ENCODE measurements around the gene LAMA5. TPM values are rescaled to one million over a fixed set of nuclear protein-coding genes. Genes with fewer than 3 reads are reported as not detected.

Gene LAMA5
- total RNA-seq, 6 experiments from 2014 or later, result 30.3 to 80.8 (median 47.1) TPM

GRCh38 chr20:62323980-62324906 lies 42.9 kb downstream of the LAMA5 start:
- peak in 3 of 4 donors; percentile 18 to 49 (median 24) for ATAC-seq
- Histone ChIP-seq H3K9me3 (no peaks in the 10 kb centered on the region), H3K4me3 (no peak overlapping the region), H3K4me1 (peaks cover 0 to 8% (median 0%) of the 10 kb centered on the region in 4 donors), H3K27ac (no peak overlapping the region), H3K36me3 (peaks cover 0 to 11% (median 4%) of the 10 kb centered on the region in 4 donors), H3K27me3 (no peaks in the 10 kb centered on the region)
- peak; percentile 43 to 83 (median 83) for DNase-seq
- TF ChIP-seq POLR2A (IDR thresholded peaks at IDR 0.05) (no peak), CTCF (IDR thresholded peaks at IDR 0.05) (no peak)
- WGBS (ENCODE audit: insufficient coverage, low coverage, low lambda C conversion rate, missing lambda C conversion rate), result 60% methylated on average over 2 of the region's 25 CpGs
- intact Hi-C loops (cut with DNase I), result no loop called here

- Histone ChIP-seq H3K36me3 (peaks cover 0 to 11% (median 4%) of the 10 kb centered on the region in 4 donors), H3K27me3 (no peaks in the 10 kb centered on the region), H3K27ac (no peak overlapping the region), H3K4me1 (peaks cover 0 to 8% (median 0%) of the 10 kb centered on the region in 4 donors), H3K4me3 (no peak overlapping the region), H3K9me3 (no peaks in the 10 kb centered on the region)
- intact Hi-C loops (cut with DNase I), result no loop called here
- TF ChIP-seq CTCF (IDR thresholded peaks at IDR 0.05) (no peak), POLR2A (IDR thresholded peaks at IDR 0.05) (no peak)
- 91% methylated on average over 6 of the region's 52 CpGs for WGBS (ENCODE audit: insufficient coverage, low coverage, low lambda C conversion rate, missing lambda C conversion rate)
- no peak for DNase-seq
- no peak for ATAC-seq
These were observed 43.7 kb downstream of the LAMA5 start for GRCh38 chr20:62323146-62323979.

- intact Hi-C loops (cut with DNase I), result no loop called here
- Histone ChIP-seq H3K4me1 (peaks cover 0 to 8% (median 0%) of the 10 kb centered on the region in 4 donors), H3K9me3 (no peaks in the 10 kb centered on the region), H3K4me3 (no peak overlapping the region), H3K27me3 (no peaks in the 10 kb centered on the region), H3K36me3 (peaks cover 0 to 8% (median under 1%) of the 10 kb centered on the region in 4 donors), H3K27ac (no peak overlapping the region)
- DNase-seq (no peak), ATAC-seq (no peak)
- no peak for TF ChIP-seq POLR2A (IDR thresholded peaks at IDR 0.05)
- TF ChIP-seq CTCF (IDR thresholded peaks at IDR 0.05), result no peak
- 90% methylated on average over 2 of the region's 16 CpGs for WGBS (ENCODE audit: insufficient coverage, low coverage, low lambda C conversion rate, missing lambda C conversion rate)
These were observed 44.5 kb downstream of the LAMA5 start for GRCh38 chr20:62322492-62323041.

- ATAC-seq (no peak), DNase-seq (no peak)
- Histone ChIP-seq H3K36me3 (peaks cover 0 to 2% (median 0%) of the 10 kb centered on the region in 4 donors), H3K4me1 (peaks cover 0 to 8% (median 0%) of the 10 kb centered on the region in 4 donors), H3K9me3 (no peaks in the 10 kb centered on the region), H3K27me3 (no peaks in the 10 kb centered on the region), H3K27ac (no peak overlapping the region), H3K4me3 (no peak overlapping the region)
- intact Hi-C loops (cut with DNase I), result no loop called here
- TF ChIP-seq CTCF (IDR thresholded peaks at IDR 0.05) (no peak), POLR2A (IDR thresholded peaks at IDR 0.05) (no peak)
- no CpG with 5 or more reads among the region's 16 CpGs for WGBS (ENCODE audit: insufficient coverage, low coverage, low lambda C conversion rate, missing lambda C conversion rate)
These were observed 45.1 kb downstream of the LAMA5 start for GRCh38 chr20:62321975-62322374.

All from right lobe of liver (tissue), 6 donors.